ENCODE results near the gene STMP1. TPM values are rescaled to one million over a fixed set of nuclear protein-coding genes. Genes with fewer than 3 reads are reported as not detected.

STMP1 gene
- total and polyA plus RNA-seq, 12 donors = 20.8 to 52.4 (median 32.5) TPM

GRCh38 chr7:135714534-135715009 is 52.3 kb downstream of the STMP1 start:
- Histone ChIP-seq H3K27me3 (no peaks in the 10 kb centered on the region), H3K4me1 (replicated peaks in 1 of 2) (peaks cover 3 to 4% of the 10 kb centered on the region in 2 donors), H3K9me3 (replicated peaks in 1 of 3) (no peaks in the 10 kb centered on the region), H3K36me3 (replicated peaks in 1 of 2) (no peaks in the 10 kb centered on the region), H3K4me3 (no peak overlapping the region), H3K27ac (no peak overlapping the region)
- TF ChIP-seq CTCF (IDR thresholded peaks at IDR 0.05) = no peak
- TF ChIP-seq POLR2A (IDR thresholded peaks at IDR 0.05) = no peak
- intact Hi-C loops (cut with DNase I) = no loop called here
- DNase-seq = no peak
- 78 to 86% (median 80%) methylated on average over 20 of the region's 20 CpGs for WGBS, 4 donors

- H3K36me3 ChIP-seq (replicated peaks in 1 of 2) = no peaks in the 10 kb centered on the region
- WGBS, 4 donors = 85 to 93% (median 90%) methylated on average over 5 of the region's 5 CpGs
These were observed 52.8 kb downstream of the STMP1 start for GRCh38 chr7:135715055-135715522.

GRCh38 chr7:135715673-135716072 is 53.4 kb downstream of the STMP1 start:
- H3K9me3 ChIP-seq (replicated peaks in 1 of 3) = no peaks in the 10 kb centered on the region
- 75 to 97% (median 92%) methylated on average over 1 of the region's 1 CpG for WGBS, 4 donors
- intact Hi-C loops (cut with DNase I) = no loop called here

More at GRCh38 chr7:135715055-135715522, 52.8 kb downstream of the STMP1 start:
- Histone ChIP-seq H3K27me3 (no peaks in the 10 kb centered on the region), H3K4me3 (no peak overlapping the region), H3K27ac (no peak overlapping the region), H3K9me3 (replicated peaks in 1 of 3) (no peaks in the 10 kb centered on the region), H3K4me1 (replicated peaks in 1 of 2) (peaks cover 3 to 4% of the 10 kb centered on the region in 2 donors)
- TF ChIP-seq POLR2A (IDR thresholded peaks at IDR 0.05) (no peak), CTCF (IDR thresholded peaks at IDR 0.05) (no peak)
- intact Hi-C loops (cut with DNase I) = no loop called here
- no peak for DNase-seq

GRCh38 chr7:135716677-135717238 is 54.4 kb downstream of the STMP1 start:
- H3K4me1 ChIP-seq (replicated peaks in 1 of 2) = peaks cover 0 to 4% of the 10 kb centered on the region in 2 donors
- no peak overlapping the region for H3K4me3 ChIP-seq
- TF ChIP-seq CTCF (IDR thresholded peaks at IDR 0.05) (no peak), POLR2A (IDR thresholded peaks at IDR 0.05) (no peak)
- no peaks in the 10 kb centered on the region for H3K27me3 ChIP-seq
- WGBS, 4 donors = 68 to 73% (median 68%) methylated on average over 9 of the region's 9 CpGs
- no peaks in the 10 kb centered on the region for H3K36me3 ChIP-seq (replicated peaks in 1 of 2)
- DNase-seq = no peak
- no peaks in the 10 kb centered on the region for H3K9me3 ChIP-seq (replicated peaks in 1 of 3)
- no peak overlapping the region for H3K27ac ChIP-seq
- intact Hi-C loops (cut with DNase I) = no loop called here

More at GRCh38 chr7:135715673-135716072, 53.4 kb downstream of the STMP1 start:
- Histone ChIP-seq H3K27me3 (no peaks in the 10 kb centered on the region), H3K4me3 (no peak overlapping the region), H3K27ac (no peak overlapping the region), H3K4me1 (replicated peaks in 1 of 2) (peaks cover 3 to 4% of the 10 kb centered on the region in 2 donors), H3K36me3 (replicated peaks in 1 of 2) (no peaks in the 10 kb centered on the region)
- TF ChIP-seq POLR2A (IDR thresholded peaks at IDR 0.05) = no peak
- TF ChIP-seq CTCF (IDR thresholded peaks at IDR 0.05) = no peak
- DNase-seq = no peak

All from adrenal gland (tissue), 12 donors.